ENCODE measurements around the gene CCSER1.
"Not testable (repeated sequence)": the region's sequence is repeated elsewhere in the genome, so short reads cannot be mapped to it uniquely, and the experiment has no call there.

The CCSER1 gene

GRCh38 chr4:90824266-90825150, 697.3 kb downstream of the CCSER1 start:
- Mint-ChIP-seq H3K36me3 (ENCODE audit: insufficient read depth) (no peaks in the 10 kb centered on the region), H3K27me3 (no peaks in the 10 kb centered on the region), H3K4me3 (no peak overlapping the region), H3K27ac (ENCODE audit: low read depth) (no peak overlapping the region), H3K9me3 (peaks cover 17% of the 10 kb centered on the region), H3K4me1 (no peaks in the 10 kb centered on the region)
- ATAC-seq (replicated peaks; ENCODE audit: extremely low read depth, poor library complexity, severe bottlenecking), result no peak
- DNase-seq (ENCODE audit: low spot score in 2 of 2), result no peak

- Mint-ChIP-seq H3K9me3 (peaks cover 18% of the 10 kb centered on the region), H3K36me3 (ENCODE audit: insufficient read depth) (no peaks in the 10 kb centered on the region), H3K4me3 (no peak overlapping the region), H3K27me3 (no peaks in the 10 kb centered on the region), H3K27ac (ENCODE audit: low read depth) (no peak overlapping the region), H3K4me1 (no peaks in the 10 kb centered on the region)
- ATAC-seq (replicated peaks; ENCODE audit: extremely low read depth, poor library complexity, severe bottlenecking) (no peak), DNase-seq (ENCODE audit: low spot score in 2 of 2) (no peak)
Measured at GRCh38 chr4:90825849-90826248, 698.7 kb downstream of the CCSER1 start.

GRCh38 chr4:90833706-90834105, 706.5 kb downstream of the CCSER1 start:
- Mint-ChIP-seq H3K27ac (ENCODE audit: low read depth) (no peak overlapping the region), H3K9me3 (peaks cover 4% of the 10 kb centered on the region), H3K27me3 (no peaks in the 10 kb centered on the region), H3K4me3 (no peak overlapping the region), H3K4me1 (no peaks in the 10 kb centered on the region), H3K36me3 (ENCODE audit: insufficient read depth) (no peaks in the 10 kb centered on the region)
- DNase-seq (ENCODE audit: low spot score in 2 of 2) (no peak), ATAC-seq (replicated peaks; ENCODE audit: extremely low read depth, poor library complexity, severe bottlenecking) (no peak)

- Mint-ChIP-seq H3K27ac (ENCODE audit: low read depth) (no peak overlapping the region), H3K4me3 (no peak overlapping the region), H3K9me3 (peaks cover 2% of the 10 kb centered on the region), H3K27me3 (no peaks in the 10 kb centered on the region), H3K36me3 (ENCODE audit: insufficient read depth) (no peaks in the 10 kb centered on the region), H3K4me1 (no peaks in the 10 kb centered on the region)
- DNase-seq (ENCODE audit: low spot score in 2 of 2) (no peak), ATAC-seq (replicated peaks; ENCODE audit: extremely low read depth, poor library complexity, severe bottlenecking) (no peak)
Measured at GRCh38 chr4:90837241-90837640, 710.0 kb downstream of the CCSER1 start.

- H3K9me3 Mint-ChIP-seq; H3K4me3 Mint-ChIP-seq; ATAC-seq (replicated peaks; ENCODE audit: extremely low read depth, poor library complexity, severe bottlenecking); H3K4me1 Mint-ChIP-seq; DNase-seq (ENCODE audit: low spot score in 2 of 2); H3K27me3 Mint-ChIP-seq; H3K36me3 Mint-ChIP-seq (ENCODE audit: insufficient read depth); H3K27ac Mint-ChIP-seq (ENCODE audit: low read depth): not testable (repeated sequence)
Measured at GRCh38 chr4:90838859-90839258, 711.7 kb downstream of the CCSER1 start.

- Mint-ChIP-seq H3K4me3 (no peak overlapping the region), H3K9me3 (peaks cover 6% of the 10 kb centered on the region), H3K27ac (ENCODE audit: low read depth) (no peak overlapping the region), H3K36me3 (ENCODE audit: insufficient read depth) (no peaks in the 10 kb centered on the region), H3K4me1 (no peaks in the 10 kb centered on the region), H3K27me3 (no peaks in the 10 kb centered on the region)
- DNase-seq (ENCODE audit: low spot score in 2 of 2) (no peak), ATAC-seq (replicated peaks; ENCODE audit: extremely low read depth, poor library complexity, severe bottlenecking) (no peak)
Measured at GRCh38 chr4:90840291-90840690, 713.1 kb downstream of the CCSER1 start.

- H3K27me3 Mint-ChIP-seq, result no peaks in the 10 kb centered on the region
- H3K36me3 Mint-ChIP-seq (ENCODE audit: insufficient read depth), result no peaks in the 10 kb centered on the region
- H3K4me1 Mint-ChIP-seq, result no peaks in the 10 kb centered on the region
- no peak for DNase-seq (ENCODE audit: low spot score in 2 of 2)
- no peak for ATAC-seq (replicated peaks; ENCODE audit: extremely low read depth, poor library complexity, severe bottlenecking)
- no peak overlapping the region for H3K27ac Mint-ChIP-seq (ENCODE audit: low read depth)
- H3K4me3 Mint-ChIP-seq, result no peak overlapping the region
- H3K9me3 Mint-ChIP-seq, result peaks cover 6% of the 10 kb centered on the region
Measured at GRCh38 chr4:90840828-90841227, 713.6 kb downstream of the CCSER1 start.

GRCh38 chr4:90841676-90842075, 714.5 kb downstream of the CCSER1 start:
- ATAC-seq (replicated peaks; ENCODE audit: extremely low read depth, poor library complexity, severe bottlenecking) (no peak), DNase-seq (ENCODE audit: low spot score in 2 of 2) (no peak)
- Mint-ChIP-seq H3K36me3 (ENCODE audit: insufficient read depth) (no peaks in the 10 kb centered on the region), H3K27ac (ENCODE audit: low read depth) (no peak overlapping the region), H3K4me3 (no peak overlapping the region), H3K9me3 (peaks cover 6% of the 10 kb centered on the region), H3K4me1 (no peaks in the 10 kb centered on the region), H3K27me3 (no peaks in the 10 kb centered on the region)

GRCh38 chr4:90842960-90843359, 715.8 kb downstream of the CCSER1 start:
- H3K36me3 Mint-ChIP-seq (ENCODE audit: insufficient read depth), result no peaks in the 10 kb centered on the region
- H3K27me3 Mint-ChIP-seq, result no peaks in the 10 kb centered on the region
- no peak overlapping the region for H3K27ac Mint-ChIP-seq (ENCODE audit: low read depth)
- H3K4me1 Mint-ChIP-seq, result no peaks in the 10 kb centered on the region
- peaks cover 6% of the 10 kb centered on the region for H3K9me3 Mint-ChIP-seq
- H3K4me3 Mint-ChIP-seq, result no peak overlapping the region
- DNase-seq (ENCODE audit: low spot score in 2 of 2) (no peak), ATAC-seq (replicated peaks; ENCODE audit: extremely low read depth, poor library complexity, severe bottlenecking) (no peak)

- Mint-ChIP-seq H3K27me3 (no peaks in the 10 kb centered on the region), H3K27ac (ENCODE audit: low read depth) (no peak overlapping the region), H3K4me1 (no peaks in the 10 kb centered on the region), H3K4me3 (no peak overlapping the region), H3K9me3 (peaks cover 6% of the 10 kb centered on the region), H3K36me3 (ENCODE audit: insufficient read depth) (no peaks in the 10 kb centered on the region)
- DNase-seq (ENCODE audit: low spot score in 2 of 2) (no peak), ATAC-seq (replicated peaks; ENCODE audit: extremely low read depth, poor library complexity, severe bottlenecking) (no peak)
Measured at GRCh38 chr4:90844241-90844640, 717.0 kb downstream of the CCSER1 start.

- no peaks in the 10 kb centered on the region for H3K27me3 Mint-ChIP-seq
- no peak overlapping the region for H3K4me3 Mint-ChIP-seq
- H3K9me3 Mint-ChIP-seq, result peaks cover 6% of the 10 kb centered on the region
- no peak for DNase-seq (ENCODE audit: low spot score in 2 of 2)
- H3K4me1 Mint-ChIP-seq, result no peaks in the 10 kb centered on the region
- no peak overlapping the region for H3K27ac Mint-ChIP-seq (ENCODE audit: low read depth)
- no peaks in the 10 kb centered on the region for H3K36me3 Mint-ChIP-seq (ENCODE audit: insufficient read depth)
- ATAC-seq (replicated peaks; ENCODE audit: extremely low read depth, poor library complexity, severe bottlenecking), result no peak
Measured at GRCh38 chr4:90845777-90846176, 718.6 kb downstream of the CCSER1 start.

- H3K27ac Mint-ChIP-seq (ENCODE audit: low read depth), result no peak overlapping the region
- no peaks in the 10 kb centered on the region for H3K36me3 Mint-ChIP-seq (ENCODE audit: insufficient read depth)
- ATAC-seq (replicated peaks; ENCODE audit: extremely low read depth, poor library complexity, severe bottlenecking) (no peak), DNase-seq (ENCODE audit: low spot score in 2 of 2) (no peak)
- H3K4me3 Mint-ChIP-seq, result no peak overlapping the region
- no peaks in the 10 kb centered on the region for H3K27me3 Mint-ChIP-seq
- no peaks in the 10 kb centered on the region for H3K4me1 Mint-ChIP-seq
- peaks cover 11% of the 10 kb centered on the region for H3K9me3 Mint-ChIP-seq
Measured at GRCh38 chr4:90852237-90852636, 725.0 kb downstream of the CCSER1 start.

- Mint-ChIP-seq H3K9me3 (peaks cover 17% of the 10 kb centered on the region), H3K4me1 (no peaks in the 10 kb centered on the region), H3K4me3 (no peak overlapping the region), H3K27ac (ENCODE audit: low read depth) (no peak overlapping the region), H3K36me3 (ENCODE audit: insufficient read depth) (no peaks in the 10 kb centered on the region), H3K27me3 (no peaks in the 10 kb centered on the region)
- no peak for DNase-seq (ENCODE audit: low spot score in 2 of 2)
- no peak for ATAC-seq (replicated peaks; ENCODE audit: extremely low read depth, poor library complexity, severe bottlenecking)
Measured at GRCh38 chr4:90855111-90855510, 727.9 kb downstream of the CCSER1 start.
